ENCODE data around the gene CBX1.
"Not testable (repeated sequence)": the region's sequence is repeated elsewhere in the genome, so short reads cannot be mapped to it uniquely, and the experiment has no call there.

Gene CBX1

DNA sequence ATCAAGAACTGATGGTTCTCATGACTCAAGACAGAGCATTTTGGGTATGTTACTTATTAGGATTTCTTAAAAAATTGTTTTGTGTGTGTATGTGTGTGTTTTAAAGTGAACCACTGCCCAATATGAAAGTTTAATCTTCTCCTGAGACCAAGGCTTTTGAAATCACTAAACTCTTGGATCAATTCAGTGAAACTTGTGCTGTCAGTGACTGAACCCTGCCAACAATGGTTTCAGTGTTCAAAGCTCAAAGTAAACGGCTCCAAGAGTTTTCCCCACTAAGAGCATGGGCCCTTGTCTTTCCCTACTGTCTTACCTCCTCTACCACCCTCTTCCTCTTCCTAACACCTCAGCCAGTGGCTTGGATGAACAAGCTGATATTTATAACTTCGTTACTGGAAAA is 31.1 kb downstream of the CBX1 start:
- DNase-seq: no peak

DNA sequence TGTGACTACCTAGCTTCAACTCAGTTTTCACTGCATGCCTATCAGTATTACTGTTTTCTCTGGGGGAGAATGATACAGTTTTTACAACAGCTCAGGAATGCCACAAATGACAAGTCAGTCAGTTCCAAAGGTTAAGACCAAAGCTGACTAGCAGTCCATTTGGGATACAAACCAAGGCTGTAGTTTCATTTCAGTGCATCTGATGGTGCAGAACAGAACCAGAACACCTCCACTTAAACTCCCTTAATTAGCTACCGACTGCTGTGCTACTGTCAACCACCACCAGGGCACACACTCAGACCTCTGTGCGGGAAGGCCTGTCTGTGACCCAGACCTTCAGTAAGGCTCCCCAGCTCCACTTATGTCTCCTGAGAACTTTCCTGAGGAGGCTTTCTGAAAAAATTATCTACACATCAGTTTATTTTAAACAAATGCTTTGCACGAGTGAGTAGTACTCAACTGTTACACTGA is 32.8 kb downstream of the CBX1 start:
- DNase-seq: no peak

DNA sequence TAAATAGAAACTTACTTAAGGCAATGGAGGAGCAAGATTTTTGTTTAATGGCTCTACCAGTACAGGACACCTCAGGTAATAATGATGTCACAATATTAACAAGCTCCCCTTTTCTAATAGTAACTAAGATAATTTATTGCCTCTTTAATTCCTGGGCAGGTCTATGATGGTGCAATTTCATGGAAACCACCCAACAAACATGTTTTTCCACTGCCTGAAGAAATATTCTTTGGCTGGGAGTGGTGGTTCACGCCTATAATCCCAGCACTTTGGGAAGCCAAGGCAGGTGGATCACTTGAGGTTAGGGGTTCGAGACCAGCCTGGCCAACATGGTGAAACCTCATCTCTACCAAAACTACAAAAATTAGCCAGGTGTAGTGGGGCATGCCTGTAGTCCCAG is 33.5 kb downstream of the CBX1 start:
- not testable (repeated sequence) for DNase-seq

DNA sequence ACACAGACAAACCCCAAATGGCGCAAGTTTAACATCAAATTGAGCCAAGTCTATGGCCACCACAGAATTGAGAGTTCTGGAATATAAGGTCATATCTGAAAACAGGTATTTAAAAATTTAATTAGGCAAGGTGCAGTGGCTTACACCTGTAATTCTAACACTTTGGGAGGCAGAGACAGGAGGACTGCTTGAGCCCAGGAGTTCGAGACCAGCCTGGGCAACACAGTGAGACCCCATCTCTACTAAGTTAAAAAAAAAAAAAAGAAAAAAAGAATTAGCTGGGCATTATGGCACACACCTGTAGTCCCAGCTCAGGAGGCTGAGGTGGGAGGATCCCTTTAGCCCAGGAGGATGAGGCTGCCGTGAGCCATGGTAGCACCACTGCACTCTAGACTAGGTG is 34.0 kb downstream of the CBX1 start:
- no peak for DNase-seq

DNA sequence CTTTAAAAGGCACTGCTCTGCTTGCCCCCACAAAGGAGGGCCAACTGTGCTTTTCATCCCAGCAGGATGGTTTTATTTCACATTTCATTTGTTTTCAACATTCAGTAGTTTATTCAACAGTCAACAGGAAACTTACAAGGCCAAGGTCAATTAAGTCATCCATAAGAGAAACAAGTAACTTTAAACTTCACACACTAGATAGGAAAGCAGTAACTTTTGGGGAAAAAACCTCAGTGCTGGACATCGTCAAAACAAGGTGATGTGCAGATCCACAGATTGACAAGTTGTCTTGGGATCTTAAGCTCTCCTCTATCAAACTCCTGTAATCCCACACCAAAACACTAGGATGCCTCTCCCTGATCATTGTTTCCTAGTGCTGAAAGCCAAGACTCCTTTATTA is 34.6 kb downstream of the CBX1 start:
- DNase-seq: no peak

DNA sequence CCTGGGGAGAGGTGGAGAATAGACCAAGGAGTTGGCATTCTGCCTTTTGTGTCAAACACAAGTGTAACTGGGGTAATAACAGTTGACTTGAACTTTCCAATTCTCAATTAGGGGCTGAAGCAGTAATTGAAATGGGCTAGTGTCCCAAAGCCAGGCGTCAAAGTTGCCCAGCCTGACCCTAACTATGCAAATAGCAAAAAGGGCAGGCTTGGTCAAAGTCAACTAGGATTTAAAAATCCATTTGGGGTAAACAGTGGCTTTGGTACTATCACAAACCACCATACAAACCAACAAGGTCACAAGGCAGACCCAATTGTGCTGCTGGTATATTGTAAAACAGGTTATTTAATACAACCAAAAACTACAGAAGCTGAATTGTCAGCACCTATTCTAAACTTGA is 35.1 kb downstream of the CBX1 start:
- DNase-seq: no peak

DNA sequence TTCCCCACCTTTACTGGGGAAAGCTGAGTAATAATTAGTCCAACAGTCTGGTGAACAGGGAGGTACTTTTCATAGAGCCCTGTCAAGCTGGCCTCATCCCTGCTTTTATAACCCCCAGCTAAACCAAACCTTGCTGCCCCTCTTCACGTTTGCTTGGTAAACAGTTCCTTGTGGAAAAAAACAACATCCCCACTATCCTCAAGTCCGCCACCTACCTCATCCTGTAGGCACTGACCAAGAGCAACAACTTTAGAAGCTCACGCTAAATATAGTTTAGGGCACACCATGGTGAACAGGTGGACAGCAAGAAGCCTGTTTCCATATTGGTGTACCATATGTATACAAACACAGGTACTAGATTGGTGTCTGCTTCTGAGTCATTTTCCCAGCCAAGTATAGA is 36.6 kb downstream of the CBX1 start:
- no peak for DNase-seq

DNA sequence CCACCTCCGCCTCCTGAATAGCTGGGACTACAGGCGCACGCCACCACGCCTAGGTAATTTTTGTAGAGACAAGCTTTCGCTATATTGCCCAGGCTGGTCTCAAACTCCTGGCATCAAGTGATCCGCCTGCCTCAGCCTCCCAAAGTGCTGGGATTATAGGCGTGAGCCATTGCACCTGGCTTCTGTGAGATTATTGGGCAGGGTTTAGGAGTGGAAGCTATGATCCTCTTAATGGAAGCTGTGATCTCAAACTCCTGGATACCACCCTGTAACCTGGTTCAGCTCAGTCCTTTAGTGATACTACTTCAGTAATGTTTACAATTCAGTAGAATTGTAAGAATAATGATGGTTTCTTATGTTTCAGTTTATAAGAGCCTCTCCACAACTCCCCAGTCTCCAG is 39.0 kb downstream of the CBX1 start:
- no peak for DNase-seq

DNA sequence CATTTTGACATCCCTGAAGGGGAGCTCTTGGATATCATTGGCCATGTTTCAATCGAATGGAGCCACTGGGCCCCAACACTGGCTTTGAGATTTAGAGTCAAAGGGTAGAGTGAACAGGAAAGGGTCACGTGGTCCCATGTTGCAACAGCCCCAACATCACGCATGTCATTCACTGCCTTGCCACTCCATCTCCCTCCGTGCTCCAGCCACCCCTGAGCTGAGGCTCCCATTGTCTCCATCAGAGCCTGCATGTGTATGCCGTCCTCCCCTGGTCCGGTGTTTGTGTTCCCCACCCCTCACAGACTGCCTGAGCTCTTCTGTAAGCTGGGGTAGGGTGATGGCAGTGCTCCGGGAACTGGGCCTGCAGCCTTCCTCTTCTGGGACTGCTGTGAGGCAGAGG is 41.0 kb downstream of the CBX1 start:
- no peak for DNase-seq

DNA sequence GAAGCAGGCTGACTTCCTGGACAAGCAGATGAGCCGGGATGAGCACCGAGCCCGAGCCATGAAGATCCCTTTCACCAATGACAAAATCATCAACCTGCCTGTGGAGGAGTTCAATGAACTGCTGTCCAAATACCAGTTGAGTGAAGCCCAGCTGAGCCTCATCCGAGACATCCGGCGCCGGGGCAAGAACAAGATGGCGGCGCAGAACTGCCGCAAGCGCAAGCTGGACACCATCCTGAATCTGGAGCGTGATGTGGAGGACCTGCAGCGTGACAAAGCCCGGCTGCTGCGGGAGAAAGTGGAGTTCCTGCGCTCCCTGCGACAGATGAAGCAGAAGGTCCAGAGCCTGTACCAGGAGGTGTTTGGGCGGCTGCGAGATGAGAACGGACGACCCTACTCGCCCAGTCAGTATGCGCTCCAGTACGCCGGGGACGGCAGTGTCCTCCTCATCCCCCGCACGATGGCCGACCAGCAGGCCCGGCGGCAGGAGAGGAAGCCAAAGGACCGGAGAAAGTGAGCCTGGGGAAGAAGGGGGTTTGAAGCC is 42.1 kb downstream of the CBX1 start:
- DNase-seq: no peak

DNA sequence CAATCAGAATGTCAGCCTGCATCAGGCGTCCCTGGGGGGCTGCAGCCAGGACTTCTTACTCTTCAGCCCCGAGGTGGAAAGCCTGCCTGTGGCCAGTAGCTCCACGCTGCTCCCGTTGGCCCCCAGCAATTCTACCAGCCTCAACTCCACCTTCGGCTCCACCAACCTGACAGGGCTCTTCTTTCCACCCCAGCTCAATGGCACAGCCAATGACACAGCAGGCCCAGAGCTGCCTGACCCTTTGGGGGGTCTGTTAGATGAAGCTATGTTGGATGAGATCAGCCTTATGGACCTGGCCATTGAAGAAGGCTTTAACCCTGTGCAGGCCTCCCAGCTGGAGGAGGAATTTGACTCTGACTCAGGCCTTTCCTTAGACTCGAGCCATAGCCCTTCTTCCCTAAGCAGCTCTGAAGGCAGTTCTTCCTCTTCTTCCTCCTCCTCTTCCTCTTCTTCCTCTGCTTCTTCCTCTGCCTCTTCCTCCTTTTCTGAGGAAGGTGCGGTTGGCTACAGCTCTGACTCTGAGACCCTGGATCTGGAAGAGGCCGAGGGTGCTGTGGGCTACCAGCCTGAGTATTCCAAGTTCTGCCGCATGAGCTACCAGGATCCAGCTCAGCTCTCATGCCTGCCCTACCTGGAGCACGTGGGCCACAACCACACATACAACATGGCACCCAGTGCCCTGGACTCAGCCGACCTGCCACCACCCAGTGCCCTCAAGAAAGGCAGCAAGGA is 42.7 kb downstream of the CBX1 start:
- DNase-seq: no peak

DNA sequence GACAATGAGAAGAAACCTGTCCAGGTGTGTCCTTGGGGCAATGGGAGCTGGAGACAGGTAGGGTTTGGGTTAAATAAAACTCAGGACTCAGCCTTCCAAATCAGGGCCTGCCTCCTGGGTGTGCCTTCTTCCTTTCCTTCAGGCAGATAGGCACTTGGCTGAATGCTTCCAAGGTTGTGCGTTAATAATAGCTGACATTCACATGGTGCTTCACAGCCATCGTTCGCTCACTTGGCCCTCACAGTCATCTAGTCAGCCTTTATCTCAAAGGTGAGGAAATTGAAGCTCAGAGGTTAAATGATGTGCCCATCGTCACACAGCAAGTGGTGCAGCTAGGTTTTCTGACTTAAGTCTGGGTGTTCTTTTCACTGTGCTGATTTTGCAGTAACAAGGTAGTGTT is 43.7 kb downstream of the CBX1 start:
- no peak for DNase-seq

DNA sequence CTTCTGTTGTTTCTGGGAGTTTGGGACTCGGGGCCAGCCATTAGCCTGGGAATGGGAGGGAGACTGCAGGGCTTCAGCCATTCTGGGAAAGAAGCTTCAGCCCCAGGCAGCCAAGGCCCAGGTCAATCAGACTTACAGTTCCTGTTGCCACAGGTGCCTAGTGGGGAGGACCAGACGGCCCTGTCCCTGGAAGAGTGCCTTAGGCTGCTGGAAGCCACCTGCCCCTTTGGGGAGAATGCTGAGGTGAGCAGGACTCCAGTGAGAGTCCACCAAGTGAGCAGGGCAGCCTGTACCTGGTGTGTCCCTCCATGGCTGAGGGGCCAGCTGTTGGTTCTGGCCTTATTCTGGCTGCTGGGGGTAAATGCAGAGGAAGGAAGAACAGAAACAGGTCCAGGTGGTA is 44.4 kb downstream of the CBX1 start:
- DNase-seq: no peak

DNA sequence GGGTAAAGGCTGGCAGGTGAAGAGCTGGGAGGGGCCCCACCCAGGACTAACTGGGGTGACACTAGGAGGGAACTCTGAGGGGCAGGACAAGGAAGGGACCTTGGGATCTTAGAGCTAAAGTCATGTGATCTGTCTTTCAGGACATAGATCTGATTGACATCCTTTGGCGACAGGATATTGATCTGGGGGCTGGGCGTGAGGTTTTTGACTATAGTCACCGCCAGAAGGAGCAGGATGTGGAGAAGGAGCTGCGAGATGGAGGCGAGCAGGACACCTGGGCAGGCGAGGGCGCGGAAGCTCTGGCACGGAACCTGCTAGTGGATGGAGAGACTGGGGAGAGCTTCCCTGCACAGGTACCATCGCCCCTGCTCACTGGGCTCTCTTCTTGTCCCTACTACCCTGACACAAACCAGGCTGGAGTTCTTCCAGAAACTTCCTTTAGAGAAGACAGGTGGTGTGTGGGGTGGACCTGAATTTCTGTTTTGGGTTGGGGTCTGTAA is 45.0 kb downstream of the CBX1 start:
- DNase-seq: no peak

DNA sequence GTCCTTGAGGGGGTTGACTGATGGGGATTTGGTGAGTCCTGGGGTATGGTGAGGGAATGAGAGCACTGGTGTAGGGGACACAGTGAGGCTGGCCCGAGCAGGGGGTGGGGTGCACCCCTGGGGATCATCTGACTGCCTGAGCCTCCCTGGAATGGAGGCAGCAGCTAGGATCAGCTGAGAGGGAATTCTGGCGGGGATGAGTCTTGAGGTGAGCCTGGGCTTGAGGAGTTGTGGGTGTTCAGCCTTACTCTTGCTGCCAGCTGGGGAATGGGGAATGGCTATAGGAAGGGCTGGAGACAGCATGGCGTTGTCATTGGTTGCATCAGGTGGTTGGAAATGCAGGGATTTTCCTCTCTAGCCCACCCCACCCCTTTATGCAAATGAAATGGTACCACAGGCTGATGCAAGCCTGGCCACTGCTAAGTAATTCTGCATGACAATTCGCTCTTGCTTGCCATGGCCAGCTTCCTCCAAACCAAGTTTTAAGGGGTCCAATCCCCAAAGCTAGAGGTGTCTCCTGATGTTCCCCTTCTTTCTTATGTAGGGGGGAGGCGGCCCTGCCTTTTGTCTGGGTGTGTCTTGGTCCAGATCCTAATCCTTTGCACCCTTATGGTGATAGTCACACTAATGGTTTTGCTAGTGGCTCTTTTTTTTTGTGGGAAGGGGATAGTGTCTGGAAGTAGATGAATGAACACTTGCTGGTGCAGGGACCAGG is 45.6 kb downstream of the CBX1 start:
- DNase-seq: no peak

DNA sequence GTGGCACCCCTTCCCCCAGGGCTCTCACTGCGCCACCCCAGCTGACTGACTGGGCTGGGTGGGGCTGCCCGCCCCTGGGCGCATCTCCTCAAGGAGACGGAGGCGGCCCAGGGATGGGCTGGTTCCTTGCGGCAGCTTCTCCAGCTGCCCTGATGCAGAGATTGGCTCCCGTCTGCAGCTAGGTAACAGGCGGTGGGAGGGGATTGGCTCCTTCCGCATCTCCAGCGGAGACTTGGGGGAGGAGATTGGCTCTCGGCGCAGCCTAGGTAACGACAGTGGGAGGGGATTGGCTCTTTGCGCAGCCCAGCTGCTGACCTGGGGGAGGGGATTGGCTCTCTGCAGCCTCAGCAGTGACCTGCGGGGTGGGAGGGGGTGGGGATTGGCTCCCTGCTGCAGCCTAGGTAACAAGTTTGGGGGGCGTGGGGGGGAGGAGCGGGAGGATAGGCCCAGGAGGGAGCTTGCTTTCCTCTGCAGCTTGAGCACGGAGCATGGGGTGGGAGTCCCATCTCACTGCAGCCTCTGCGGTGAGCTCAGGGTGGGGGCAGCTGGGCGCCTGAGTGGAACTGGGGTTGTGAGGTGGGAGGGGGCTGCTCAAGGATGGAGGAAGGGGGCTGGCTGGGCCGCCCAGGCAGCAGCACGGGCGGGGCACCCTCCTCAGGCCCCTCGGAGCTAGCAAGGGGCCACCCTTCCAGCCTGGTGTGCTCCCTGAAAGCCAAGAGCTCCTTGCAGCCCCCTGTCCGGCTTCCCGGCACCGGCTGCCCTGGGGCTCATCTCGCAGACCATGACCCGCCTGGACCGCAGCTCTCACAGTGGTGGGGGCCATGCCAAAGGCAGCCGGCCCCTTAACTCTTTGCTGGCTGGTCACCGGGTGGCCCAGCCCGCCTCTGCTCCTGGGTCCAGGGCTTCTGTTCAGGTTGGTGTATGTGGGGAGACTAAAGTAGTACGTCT is 46.8 kb downstream of the CBX1 start:
- DNase-seq: peak; percentile 95

DNA sequence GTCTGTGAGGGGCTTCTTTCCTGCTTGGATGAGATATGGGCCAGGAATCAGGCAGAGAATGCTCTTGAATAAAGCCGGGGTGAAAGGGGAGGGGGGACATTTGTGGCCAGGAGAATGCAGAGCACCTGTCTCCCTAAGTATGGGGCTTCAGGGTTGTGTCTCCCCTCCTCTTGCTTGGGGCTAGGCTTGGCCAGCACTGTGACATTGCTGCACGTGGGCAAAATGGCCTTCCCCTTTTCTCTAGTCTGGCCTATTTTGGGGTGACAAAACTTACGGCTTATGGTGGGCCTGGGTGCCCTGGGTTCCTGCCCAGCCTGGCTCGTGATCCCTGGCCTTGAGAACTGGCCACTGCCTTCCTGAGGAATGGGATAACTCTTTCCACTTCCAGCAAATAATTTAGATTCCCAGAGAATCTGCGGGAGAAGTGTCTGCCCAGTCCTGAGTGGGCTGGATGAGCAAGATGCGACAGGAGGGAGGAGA is 47.5 kb downstream of the CBX1 start:
- DNase-seq: no peak

DNA sequence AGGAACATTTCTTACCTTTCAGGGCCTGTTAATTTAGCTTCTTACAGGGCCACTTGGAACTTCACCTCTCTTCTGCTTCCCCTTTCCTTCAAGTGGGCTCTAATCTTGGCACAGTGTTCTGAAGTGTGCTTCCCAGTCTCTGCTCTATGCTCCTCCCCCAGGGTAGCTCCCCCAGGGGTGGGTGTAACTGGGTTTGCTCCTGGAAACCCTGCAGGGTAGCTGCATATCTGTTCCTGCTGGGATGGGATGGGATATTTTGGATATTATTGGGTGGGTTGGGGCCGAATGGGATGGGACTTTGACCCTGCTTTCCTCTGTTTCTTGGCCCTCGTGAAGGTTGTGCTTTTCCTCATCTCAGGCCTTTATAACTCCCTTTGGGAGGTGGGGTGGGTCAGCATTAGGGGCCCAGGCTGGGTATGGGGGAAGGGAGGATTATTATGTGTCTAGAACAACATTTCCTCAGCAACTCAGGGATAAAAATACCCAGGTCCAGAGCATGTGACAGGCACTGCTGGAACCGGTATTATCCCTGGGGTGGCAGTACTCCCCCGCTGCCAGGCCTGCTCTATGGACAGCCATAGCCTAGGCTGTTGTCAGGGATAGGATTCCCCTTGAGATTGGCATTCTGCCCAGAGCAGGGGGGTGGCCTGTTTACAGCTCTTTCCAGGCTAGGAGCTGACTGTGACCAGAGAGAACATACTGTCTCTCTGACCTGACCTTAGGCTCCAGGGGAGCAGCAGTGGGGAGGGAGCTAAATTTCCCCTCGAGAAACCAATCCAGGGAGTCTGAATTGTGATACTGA is 48.1 kb downstream of the CBX1 start:
- peak; percentile 59 for DNase-seq

DNA sequence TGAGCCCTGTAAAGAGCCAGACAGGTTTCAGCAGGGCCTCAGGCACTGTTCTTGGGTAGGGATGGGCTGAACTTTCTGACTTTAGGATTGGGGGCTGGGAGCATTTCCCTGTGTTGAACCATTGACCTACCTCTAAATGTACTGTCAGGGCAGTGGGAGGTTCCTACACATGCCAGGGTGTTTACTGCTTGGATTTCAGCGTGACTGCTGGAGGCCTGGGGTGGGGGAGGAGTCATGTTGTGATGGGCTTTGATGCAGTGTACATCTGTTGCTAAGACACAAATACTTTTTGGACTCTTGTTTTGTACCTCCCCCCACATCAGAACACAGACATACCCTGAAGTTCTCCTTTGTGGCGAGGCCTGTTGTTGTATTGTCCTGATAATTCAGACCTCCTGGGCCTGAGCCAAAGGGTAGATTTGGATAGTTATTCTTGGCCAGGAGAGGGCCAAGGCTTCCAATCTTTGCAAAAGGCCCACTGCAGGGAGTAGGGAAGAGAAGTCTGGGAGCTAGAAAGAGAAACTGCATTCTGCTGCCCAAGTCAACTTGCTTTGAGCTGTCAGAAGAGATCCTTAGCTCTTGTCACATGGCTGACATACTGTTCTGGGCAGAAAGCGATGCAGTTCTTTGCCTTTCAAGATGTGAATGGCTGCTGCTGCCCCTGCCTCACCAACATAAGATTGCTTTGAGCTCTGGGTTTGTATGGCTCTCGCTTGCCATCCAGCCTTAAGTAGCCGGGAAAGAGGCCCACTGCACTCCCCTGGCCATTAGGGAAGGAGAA is 49.4 kb downstream of the CBX1 start:
- no peak for DNase-seq

DNA sequence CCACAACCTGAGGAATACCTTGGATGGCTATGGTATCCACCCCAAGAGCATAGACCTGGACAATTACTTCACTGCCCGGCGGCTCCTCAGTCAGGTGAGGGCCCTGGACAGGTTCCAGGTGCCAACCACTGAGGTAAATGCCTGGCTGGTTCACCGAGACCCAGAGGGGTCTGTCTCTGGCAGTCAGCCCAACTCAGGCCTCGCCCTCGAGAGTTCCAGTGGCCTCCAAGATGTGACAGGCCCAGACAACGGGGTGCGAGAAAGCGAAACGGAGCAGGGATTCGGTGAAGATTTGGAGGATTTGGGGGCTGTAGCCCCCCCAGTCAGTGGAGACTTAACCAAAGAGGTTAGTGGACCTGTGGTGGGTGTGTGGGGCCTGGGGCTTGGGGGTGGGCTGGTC is 50.0 kb downstream of the CBX1 start:
- DNase-seq: no peak
